Keratinocyte (primary cell): ENCODE data around the gene CD109.

Experiments used
- EZH2 ChIP-seq: IDR thresholded peaks from one replicate; pipeline ENCODE4 v1.6.1; 2012; ENCODE audit warnings: inconsistent platforms, mild to moderate bottlenecking, low read length, moderate library complexity
- TF ChIP-seq, protein P1 (sequence below), 3 experiments: IDR thresholded peaks in 1 of 3; conservative IDR thresholded peaks in 1 of 3; optimal IDR thresholded peaks in 1 of 3; 2 replicates in 2 of 3; 3 replicates in 1 of 3; pipeline versions ENCODE3 to v1.5.1; 2011; ENCODE audit warnings: low read length in 3 of 3, mild to moderate bottlenecking in 3 of 3, moderate library complexity in 2 of 3, control low read depth in 1 of 3, inconsistent platforms in 1 of 3; ENCODE audit not compliant: insufficient read depth in 2 of 3; ENCODE audit errors: extremely low read depth in 1 of 3

DNA sequence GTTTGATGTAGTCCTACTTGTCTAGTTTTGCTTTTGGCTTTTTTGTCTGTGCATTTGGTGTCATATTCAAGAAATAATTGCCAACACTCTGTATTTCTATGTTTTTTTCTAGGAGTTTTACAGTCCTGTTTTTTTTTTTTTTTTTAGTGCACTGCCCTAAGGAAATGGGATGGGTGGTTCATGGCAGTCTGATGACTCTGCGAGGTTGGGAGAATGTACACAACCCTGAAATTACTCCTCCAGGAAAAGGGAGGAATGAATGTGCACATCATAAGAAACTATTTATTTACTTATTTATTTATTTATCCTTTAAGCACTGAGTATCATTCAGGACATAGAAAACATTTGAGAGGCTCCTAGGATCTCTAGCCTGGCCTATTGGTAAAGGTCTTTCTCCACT is 27.0 kb upstream of the CD109 start:
- TF ChIP-seq, protein P1, sequence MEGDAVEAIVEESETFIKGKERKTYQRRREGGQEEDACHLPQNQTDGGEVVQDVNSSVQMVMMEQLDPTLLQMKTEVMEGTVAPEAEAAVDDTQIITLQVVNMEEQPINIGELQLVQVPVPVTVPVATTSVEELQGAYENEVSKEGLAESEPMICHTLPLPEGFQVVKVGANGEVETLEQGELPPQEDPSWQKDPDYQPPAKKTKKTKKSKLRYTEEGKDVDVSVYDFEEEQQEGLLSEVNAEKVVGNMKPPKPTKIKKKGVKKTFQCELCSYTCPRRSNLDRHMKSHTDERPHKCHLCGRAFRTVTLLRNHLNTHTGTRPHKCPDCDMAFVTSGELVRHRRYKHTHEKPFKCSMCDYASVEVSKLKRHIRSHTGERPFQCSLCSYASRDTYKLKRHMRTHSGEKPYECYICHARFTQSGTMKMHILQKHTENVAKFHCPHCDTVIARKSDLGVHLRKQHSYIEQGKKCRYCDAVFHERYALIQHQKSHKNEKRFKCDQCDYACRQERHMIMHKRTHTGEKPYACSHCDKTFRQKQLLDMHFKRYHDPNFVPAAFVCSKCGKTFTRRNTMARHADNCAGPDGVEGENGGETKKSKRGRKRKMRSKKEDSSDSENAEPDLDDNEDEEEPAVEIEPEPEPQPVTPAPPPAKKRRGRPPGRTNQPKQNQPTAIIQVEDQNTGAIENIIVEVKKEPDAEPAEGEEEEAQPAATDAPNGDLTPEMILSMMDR (optimal IDR thresholded peaks at IDR 0.05 in 1 of 3, IDR thresholded peaks at IDR 0.05 in 1 of 3, conservative IDR thresholded peaks at IDR 0.05 in 1 of 3; ENCODE audit: extremely low read depth in 1 of 3, insufficient read depth in 2 of 3, low read length in 3 of 3): no peak
- TF ChIP-seq EZH2: no peak
